C4-2B (cell line): ENCODE measurements around the gene STX12.

Experiments
- CTCF ChIP-seq: fragments of 450-650 bp; conservative IDR thresholded peaks from 2 replicates; pipeline ENCODE4 v1.5.1; 2017; ENCODE audit warnings: mild to moderate bottlenecking
- ZFX ChIP-seq: fragments of 450-650 bp; IDR thresholded peaks from 2 replicates; pipeline ENCODE4 v1.6.1; 2017

GRCh38 chr1:27811741-27812500 is 38.9 kb downstream of the STX12 start:
- TF ChIP-seq CTCF (no peak), ZFX (no peak)
